Testis (tissue), 3 donors: ENCODE data around the gene RAI1. TPM values are rescaled to one million over a fixed set of nuclear protein-coding genes. Genes with fewer than 3 reads are reported as not detected.
A peak's percentile ranks its signal among the peaks of the same experiment; 100 is the strongest.

ENCODE experiments used
- DNase-seq: peaks from one replicate; pipeline ENCODE4 v3.0.0-alpha.2; 2019
- H3K27ac ChIP-seq, 2 donors: fragments of 200-600 bp; sonication (generic); one replicate each; pipeline ENCODE4 v1.5.1; 2019
- H3K27me3 ChIP-seq: fragments of 200-600 bp; sonication (generic); one replicate; pipeline ENCODE4 v1.5.1; 2019
- H3K36me3 ChIP-seq: fragments of 200-600 bp; sonication (generic); one replicate; pipeline ENCODE4 v1.5.1; 2017; ENCODE audit warnings: low read depth; ENCODE audit errors: missing control alignments
- H3K4me1 ChIP-seq: fragments of 200-600 bp; sonication (generic); one replicate; pipeline ENCODE4 v1.5.1; 2019
- H3K4me3 ChIP-seq, 2 donors: fragments of 200-600 bp; sonication (generic); one replicate each; pipeline ENCODE4 v1.5.1; 2017 to 2019
- H3K9me3 ChIP-seq: fragments of 200-600 bp; sonication (generic); one replicate; pipeline ENCODE4 v1.5.1; 2017
- CTCF ChIP-seq, 3 experiments: fragments of 450-650 bp in 2 of 3; fragments of 200-600 bp in 1 of 3; sonication (generic) in 1 of 3; IDR thresholded peaks; one replicate each; pipeline ENCODE4 v1.5.1; 2016 to 2019; ENCODE audit warnings: antibody characterized with exemption in 3 of 3, mild to moderate bottlenecking in 2 of 3, moderate library complexity in 1 of 3
- POLR2A ChIP-seq: fragments of 450-650 bp; IDR thresholded peaks from one replicate; pipeline ENCODE4 v1.6.1; 2017; ENCODE audit warnings: antibody characterized with exemption, mild to moderate bottlenecking, moderate library complexity
- whole genome bisulfite sequencing, 2 donors: methylation state at CpG; one replicate each; pipeline ENCODE4 v1.1.5; 2018; 5-methylcytosine and 5-hydroxymethylcytosine counted together
- intact Hi-C: fragments of 100-400 bp; cut with DNase I; formaldehyde crosslinking; loops from one replicate; pipeline ENCODE4 v1.15.1; 2023; ENCODE audit warnings: low total_unique reads
- polyA plus RNA-seq: library from polyadenylated mRNA; stranded (reverse); fragments of 350-450 nt; fragmentation: Illumina TruSeq; extraction: RNeasy Lipid Tissue Mini Kit (QIAGEN cat#74804); gene quantifications from one replicate; pipeline ENCODE4 v1.2.3, GENCODE V29; 2014; ENCODE audit warnings: low read depth, low replicate concordance; ENCODE audit not compliant: insufficient read depth
- total RNA-seq, 2 donors: library from RNA; depleted of rRNA; stranded (reverse); fragments of >200 nt; gene quantifications; one replicate each; pipeline ENCODE4 v1.2.3, GENCODE V29; 2016

The RAI1 gene
- total and polyA plus RNA-seq, 3 donors from 2014 or later, result 17.5 to 44.5 (median 42.8) TPM

GRCh38 chr17:17691468-17692263 lies 10.4 kb downstream of the RAI1 start:
- Histone ChIP-seq H3K9me3 (no peaks in the 10 kb centered on the region), H3K27ac (peak overlapping the region in 1 of 2 donors; percentile 98), H3K4me1 (peaks cover 43% of the 10 kb centered on the region), H3K36me3 (no peaks in the 10 kb centered on the region), H3K4me3 (no peak overlapping the region), H3K27me3 (no peaks in the 10 kb centered on the region)
- WGBS, 2 donors, result 43 to 50% methylated on average over 8 of the region's 8 CpGs
- DNase-seq, result no peak
- TF ChIP-seq CTCF (IDR thresholded peaks at IDR 0.05), result no peak
- intact Hi-C loops, result no loop called here

- 64 to 68% methylated on average over 9 of the region's 9 CpGs for WGBS, 2 donors
- intact Hi-C loops, result no loop called here
- Histone ChIP-seq H3K4me1 (peaks cover 47% of the 10 kb centered on the region), H3K36me3 (no peaks in the 10 kb centered on the region), H3K9me3 (no peaks in the 10 kb centered on the region), H3K27me3 (no peaks in the 10 kb centered on the region), H3K27ac (peak overlapping the region; percentile 91 to 98), H3K4me3 (no peak overlapping the region)
- TF ChIP-seq CTCF (IDR thresholded peaks at IDR 0.05) (no peak), POLR2A (no peak)
- no peak for DNase-seq
Measured at GRCh38 chr17:17692353-17693252, 11.3 kb downstream of the RAI1 start.

GRCh38 chr17:17693253-17694168 lies 12.3 kb downstream of the RAI1 start:
- peak; percentile 52 for DNase-seq
- Histone ChIP-seq H3K4me3 (peak overlapping the region; percentile 73 to 83), H3K36me3 (no peaks in the 10 kb centered on the region), H3K27ac (peak overlapping the region; percentile 91 to 98), H3K27me3 (no peaks in the 10 kb centered on the region), H3K4me1 (peaks cover 54% of the 10 kb centered on the region), H3K9me3 (no peaks in the 10 kb centered on the region)
- intact Hi-C loops, result no loop called here
- TF ChIP-seq POLR2A, result no peak
- no peak for TF ChIP-seq CTCF (IDR thresholded peaks at IDR 0.05)
- 26 to 38% methylated on average over 16 to 23 of the region's 23 CpGs for WGBS, 2 donors

- 0 to 1% methylated on average over 4 to 51 of the region's 90 CpGs for WGBS, 2 donors
- no peaks in the 10 kb centered on the region for H3K27me3 ChIP-seq
- H3K27ac ChIP-seq, result peak overlapping the region; percentile 91 to 98
- no peaks in the 10 kb centered on the region for H3K9me3 ChIP-seq
- peak overlapping the region; percentile 73 to 83 for H3K4me3 ChIP-seq
- TF ChIP-seq POLR2A (no peak), CTCF (IDR thresholded peaks at IDR 0.05) (peak in 1 of 3 experiments; percentile 28)
- H3K4me1 ChIP-seq, result peaks cover 61% of the 10 kb centered on the region
- intact Hi-C loops, result no loop called here
- DNase-seq, result peak; percentile 85
- no peaks in the 10 kb centered on the region for H3K36me3 ChIP-seq
Measured at GRCh38 chr17:17694169-17695081, 13.2 kb downstream of the RAI1 start.
